Mammary epithelial cell (primary cell): Measurements from ENCODE around the gene ITGB8.

Experiments used
- CTCF ChIP-seq, 2 donors: IDR thresholded peaks in 1 of 2; conservative IDR thresholded peaks in 1 of 2; 2 replicates each; pipeline ENCODE4 v1.5.1; 2011 to 2012; ENCODE audit warnings: inconsistent platforms in 2 of 2, low read length in 2 of 2, mild to moderate bottlenecking in 2 of 2, control low read depth in 1 of 2, low read depth in 1 of 2; ENCODE audit not compliant: insufficient read depth in 1 of 2; ENCODE audit errors: extremely low read depth in 1 of 2
- EZH2 ChIP-seq: IDR thresholded peaks from 2 replicates; pipeline ENCODE4 v1.6.1; 2012; ENCODE audit warnings: low read length, inconsistent platforms, borderline replicate concordance

GRCh38 chr7:20305726-20306125 is 25.0 kb upstream of the ITGB8 start:
- no peak for TF ChIP-seq CTCF (conservative IDR thresholded peaks at IDR 0.05 in 1 of 2, IDR thresholded peaks at IDR 0.05 in 1 of 2; ENCODE audit: extremely low read depth in 1 of 2, insufficient read depth in 1 of 2, low read depth in 1 of 2, low read length in 2 of 2)
- no peak for TF ChIP-seq EZH2
